ENCODE data around the gene ANKRD49. TPM values are rescaled to one million over a fixed set of nuclear protein-coding genes. Genes with fewer than 3 reads are reported as not detected.

ANKRD49 gene
- total RNA-seq, 1 donor from 2014 or later, result 18.9 TPM

GRCh38 chr11:94457118-94458029 lies 36.4 kb upstream of the ANKRD49 start:
- Histone ChIP-seq H3K36me3 (peaks cover 3% of the 10 kb centered on the region), H3K4me3 (no peak overlapping the region), H3K9ac (no peak overlapping the region), H3K4me1 (no peaks in the 10 kb centered on the region), H3K27ac (no peak overlapping the region), H2AFZ (replicated peaks) (no peak overlapping the region), H4K20me1 (ENCODE audit: low read depth) (no peaks in the 10 kb centered on the region), H3K4me2 (no peak overlapping the region), H3K79me2 (ENCODE audit: low read depth) (no peaks in the 10 kb centered on the region), H3K27me3 (no peaks in the 10 kb centered on the region), H3F3A (ENCODE audit: low read depth) (no peaks in the 10 kb centered on the region), H3K9me3 (ENCODE audit: low read depth) (no peaks in the 10 kb centered on the region)
- Mint-ChIP-seq H3K27ac (no peak overlapping the region), H3K27me3 (ENCODE audit: insufficient read depth, low read depth) (no peaks in the 10 kb centered on the region), H3K4me1 (no peaks in the 10 kb centered on the region), H3K9me3 (no peaks in the 10 kb centered on the region), H3K4me3 (no peak overlapping the region), H3K36me3 (peaks cover 16% of the 10 kb centered on the region)
- no peak for TF ChIP-seq EZH2phosphoT487 (IDR thresholded peaks at IDR 0.05)
- no peak for DNase-seq (ENCODE audit: low spot score)

GRCh38 chr11:94459576-94459975 lies 34.2 kb upstream of the ANKRD49 start:
- Histone ChIP-seq H2AFZ (replicated peaks) (no peak overlapping the region), H3K9ac (no peak overlapping the region), H4K20me1 (ENCODE audit: low read depth) (no peaks in the 10 kb centered on the region), H3K4me1 (no peaks in the 10 kb centered on the region), H3K36me3 (peaks cover 7% of the 10 kb centered on the region), H3K4me3 (no peak overlapping the region), H3F3A (ENCODE audit: low read depth) (no peaks in the 10 kb centered on the region), H3K4me2 (no peak overlapping the region), H3K27ac (no peak overlapping the region), H3K27me3 (no peaks in the 10 kb centered on the region), H3K79me2 (ENCODE audit: low read depth) (no peaks in the 10 kb centered on the region), H3K9me3 (ENCODE audit: low read depth) (no peaks in the 10 kb centered on the region)
- no peak for DNase-seq (ENCODE audit: low spot score)
- no peaks in the 10 kb centered on the region for H3K27me3 Mint-ChIP-seq (ENCODE audit: insufficient read depth, low read depth)
- H3K27ac Mint-ChIP-seq, result no peak overlapping the region
- no peak overlapping the region for H3K4me3 Mint-ChIP-seq
- TF ChIP-seq EZH2phosphoT487 (IDR thresholded peaks at IDR 0.05), result no peak
- TF ChIP-seq, protein P1, sequence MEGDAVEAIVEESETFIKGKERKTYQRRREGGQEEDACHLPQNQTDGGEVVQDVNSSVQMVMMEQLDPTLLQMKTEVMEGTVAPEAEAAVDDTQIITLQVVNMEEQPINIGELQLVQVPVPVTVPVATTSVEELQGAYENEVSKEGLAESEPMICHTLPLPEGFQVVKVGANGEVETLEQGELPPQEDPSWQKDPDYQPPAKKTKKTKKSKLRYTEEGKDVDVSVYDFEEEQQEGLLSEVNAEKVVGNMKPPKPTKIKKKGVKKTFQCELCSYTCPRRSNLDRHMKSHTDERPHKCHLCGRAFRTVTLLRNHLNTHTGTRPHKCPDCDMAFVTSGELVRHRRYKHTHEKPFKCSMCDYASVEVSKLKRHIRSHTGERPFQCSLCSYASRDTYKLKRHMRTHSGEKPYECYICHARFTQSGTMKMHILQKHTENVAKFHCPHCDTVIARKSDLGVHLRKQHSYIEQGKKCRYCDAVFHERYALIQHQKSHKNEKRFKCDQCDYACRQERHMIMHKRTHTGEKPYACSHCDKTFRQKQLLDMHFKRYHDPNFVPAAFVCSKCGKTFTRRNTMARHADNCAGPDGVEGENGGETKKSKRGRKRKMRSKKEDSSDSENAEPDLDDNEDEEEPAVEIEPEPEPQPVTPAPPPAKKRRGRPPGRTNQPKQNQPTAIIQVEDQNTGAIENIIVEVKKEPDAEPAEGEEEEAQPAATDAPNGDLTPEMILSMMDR (IDR thresholded peaks at IDR 0.05), result no peak
- TF ChIP-seq EZH2 (IDR thresholded peaks at IDR 0.05), result no peak
- peaks cover 22% of the 10 kb centered on the region for H3K36me3 Mint-ChIP-seq
- H3K4me1 Mint-ChIP-seq, result no peaks in the 10 kb centered on the region
- H3K9me3 Mint-ChIP-seq, result no peaks in the 10 kb centered on the region

GRCh38 chr11:94469416-94469815 lies 24.4 kb upstream of the ANKRD49 start:
- Histone ChIP-seq H3K4me2 (no peak overlapping the region), H3F3A (ENCODE audit: low read depth) (no peaks in the 10 kb centered on the region), H3K79me2 (ENCODE audit: low read depth) (no peaks in the 10 kb centered on the region), H2AFZ (replicated peaks) (no peak overlapping the region), H3K9me3 (ENCODE audit: low read depth) (no peaks in the 10 kb centered on the region), H3K4me1 (no peaks in the 10 kb centered on the region), H4K20me1 (ENCODE audit: low read depth) (no peaks in the 10 kb centered on the region), H3K36me3 (no peaks in the 10 kb centered on the region), H3K4me3 (no peak overlapping the region), H3K27ac (no peak overlapping the region), H3K27me3 (no peaks in the 10 kb centered on the region), H3K9ac (no peak overlapping the region)
- no peaks in the 10 kb centered on the region for H3K9me3 Mint-ChIP-seq
- DNase-seq (ENCODE audit: low spot score), result no peak
- peaks cover 2% of the 10 kb centered on the region for H3K27me3 Mint-ChIP-seq (ENCODE audit: insufficient read depth, low read depth)
- H3K4me1 Mint-ChIP-seq, result no peaks in the 10 kb centered on the region
- H3K36me3 Mint-ChIP-seq, result peaks cover 10% of the 10 kb centered on the region
- no peak overlapping the region for H3K27ac Mint-ChIP-seq
- TF ChIP-seq EZH2phosphoT487 (IDR thresholded peaks at IDR 0.05) (no peak), EZH2 (IDR thresholded peaks at IDR 0.05) (no peak)
- TF ChIP-seq, protein P1 (IDR thresholded peaks at IDR 0.05), result no peak
- H3K4me3 Mint-ChIP-seq, result no peak overlapping the region
